Stomach (tissue), 9 donors: Measurements from ENCODE around the gene PTGDR. TPM values are rescaled to one million over a fixed set of nuclear protein-coding genes. Genes with fewer than 3 reads are reported as not detected.

Experiments
- DNase-seq, 2 donors: peaks; one replicate each; pipeline versions ENCODE4 v3.0.0 to v3.0.0-alpha.2; 2013 to 2019
- H3K27ac ChIP-seq, 5 donors: fragments of 200-600 bp in 4 of 5; sonication (generic) in 4 of 5; one replicate each; pipeline ENCODE4 v1.5.1; 2013 to 2019; ENCODE audit warnings: mild to moderate bottlenecking in 1 of 5, moderate library complexity in 1 of 5
- H3K27me3 ChIP-seq, 3 donors: fragments of 200-600 bp; sonication (generic); one replicate each; pipeline ENCODE4 v1.5.1; 2017 to 2019; ENCODE audit warnings: mixed run types in 1 of 3
- H3K36me3 ChIP-seq, 4 donors: fragments of 200-600 bp; sonication (generic); 1 replicate in 3 of 4; 2 replicates in 1 of 4; pipeline ENCODE4 v1.5.1; 2016 to 2019
- H3K4me1 ChIP-seq, 4 donors: fragments of 200-600 bp; sonication (generic); one replicate each; pipeline ENCODE4 v1.5.1; 2016 to 2019
- H3K4me3 ChIP-seq, 4 donors: fragments of 200-600 bp; sonication (generic) in 3 of 4; one replicate each; pipeline ENCODE4 v1.5.1; 2016 to 2019; ENCODE audit warnings: mild to moderate bottlenecking in 1 of 4
- H3K9me3 ChIP-seq, 4 donors: fragments of 200-600 bp; sonication (generic); one replicate each; pipeline ENCODE4 v1.5.1; 2016 to 2019
- CTCF ChIP-seq, 7 experiments: fragments of 450-650 bp in 4 of 7; fragments of 200-600 bp in 3 of 7; sonication (generic) in 3 of 7; IDR thresholded peaks; one replicate each; pipeline ENCODE4 v1.5.1; 2016 to 2019; ENCODE audit warnings: antibody characterized with exemption in 7 of 7, control low read depth in 2 of 7, mild to moderate bottlenecking in 1 of 7
- EP300 ChIP-seq: sonication (generic); formaldehyde crosslinking; IDR thresholded peaks from one replicate; pipeline ENCODE4 v1.6.1; 2017; ENCODE audit warnings: antibody characterized with exemption
- POLR2A ChIP-seq, 4 donors: fragments of 450-650 bp; IDR thresholded peaks; one replicate each; pipeline ENCODE4 v1.6.1; 2016; ENCODE audit warnings: antibody characterized with exemption in 4 of 4, control low read depth in 2 of 4, mild to moderate bottlenecking in 1 of 4, moderate library complexity in 1 of 4
- POLR2AphosphoS5 ChIP-seq, 3 donors: sonication (generic); formaldehyde crosslinking; IDR thresholded peaks; one replicate each; pipeline ENCODE4 v1.6.1; 2016; ENCODE audit warnings: antibody characterized with exemption in 3 of 3
- WGBS, 5 donors: extraction: QIAGEN DNeasy Blood & Tissue Kit in 3 of 5; methylation state at CpG; one replicate each; pipeline versions ENCODE4 v1.1.5 to v1.1.7; 2013 to 2018; 5-methylcytosine and 5-hydroxymethylcytosine counted together
- intact Hi-C: fragments of 100-400 bp; cut with DNase I; formaldehyde crosslinking; loops from one replicate; pipeline ENCODE4 v1.15.1; 2023; ENCODE audit warnings: low total_unique reads
- polyA plus RNA-seq, 3 donors: library from polyadenylated mRNA; stranded (reverse); fragments of 200-250 nt; gene quantifications; one replicate each; pipeline ENCODE4 v1.2.3, GENCODE V29; 2013
- total RNA-seq, 5 donors: library from RNA; depleted of rRNA; stranded (reverse); fragments of >200 nt; gene quantifications; one replicate each; pipeline versions ENCODE4 v1.1.0 to v1.2.3, GENCODE V29; 2014 to 2016
- donor health status: healthy with polysubstance abuse.
- donor health status: Bipolar disorder and iron deficiency.
- donor health status: healthy.

The PTGDR gene
- total and polyA plus RNA-seq, 8 donors, result 0.37 to 33.0 TPM; not detected in 6

- no peak for DNase-seq
- Histone ChIP-seq H3K9me3 (no peaks in the 10 kb centered on the region), H3K4me1 (no peaks in the 10 kb centered on the region), H3K27me3 (no peaks in the 10 kb centered on the region), H3K27ac (no peak overlapping the region), H3K36me3 (no peaks in the 10 kb centered on the region), H3K4me3 (no peak overlapping the region)
- WGBS, 5 donors, result 32 to 42% (median 36%) methylated on average over 3 of the region's 3 CpGs
- intact Hi-C loops, result no loop called here
- TF ChIP-seq POLR2AphosphoS5 (IDR thresholded peaks at IDR 0.05), result no peak
- no peak for TF ChIP-seq EP300
- TF ChIP-seq CTCF (IDR thresholded peaks at IDR 0.05), result no peak
- TF ChIP-seq POLR2A (IDR thresholded peaks at IDR 0.05), result no peak
Observed at GRCh38 chr14:52279408-52279807, 11.9 kb downstream of the PTGDR start.

GRCh38 chr14:52283099-52283498 lies 15.6 kb downstream of the PTGDR start:
- H3K27me3 ChIP-seq, result peaks cover 0 to 11% (median 0%) of the 10 kb centered on the region in 3 donors
- DNase-seq, result no peak
- H3K36me3 ChIP-seq, result no peaks in the 10 kb centered on the region
- 62 to 83% (median 68%) methylated on average over 2 of the region's 2 CpGs for WGBS, 5 donors
- H3K4me3 ChIP-seq, result no peak overlapping the region
- H3K4me1 ChIP-seq, result no peaks in the 10 kb centered on the region
- no peak overlapping the region for H3K27ac ChIP-seq
- TF ChIP-seq EP300, result no peak
- no peak for TF ChIP-seq POLR2A (IDR thresholded peaks at IDR 0.05)
- no peak for TF ChIP-seq POLR2AphosphoS5 (IDR thresholded peaks at IDR 0.05)
- TF ChIP-seq CTCF (IDR thresholded peaks at IDR 0.05), result no peak
- intact Hi-C loops, result no loop called here
- no peaks in the 10 kb centered on the region for H3K9me3 ChIP-seq

GRCh38 chr14:52286661-52287649 lies 19.5 kb downstream of the PTGDR start:
- no peak for DNase-seq
- Histone ChIP-seq H3K4me3 (no peak overlapping the region), H3K36me3 (no peaks in the 10 kb centered on the region), H3K27ac (no peak overlapping the region), H3K27me3 (peaks cover 0 to 11% (median 0%) of the 10 kb centered on the region in 3 donors), H3K4me1 (no peaks in the 10 kb centered on the region), H3K9me3 (no peaks in the 10 kb centered on the region)
- intact Hi-C loops, result no loop called here
- no peak for TF ChIP-seq POLR2AphosphoS5 (IDR thresholded peaks at IDR 0.05)
- no peak for TF ChIP-seq CTCF (IDR thresholded peaks at IDR 0.05)
- TF ChIP-seq EP300, result no peak
- no peak for TF ChIP-seq POLR2A (IDR thresholded peaks at IDR 0.05)
- 71 to 79% (median 79%) methylated on average over 4 of the region's 4 CpGs for WGBS, 5 donors

- intact Hi-C loops, result loop anchor here (5.0 kb wide), 1 partner anchor 176 kb away; no protein-coding TSS in a partner anchor
- peaks cover 0 to 8% (median 4%) of the 10 kb centered on the region in 4 donors for H3K4me1 ChIP-seq
- no peak for DNase-seq
Observed at GRCh38 chr14:52296378-52296777, 28.9 kb downstream of the PTGDR start.

More at GRCh38 chr14:52296378-52296777, 28.9 kb downstream of the PTGDR start:
- TF ChIP-seq EP300 (no peak), POLR2A (IDR thresholded peaks at IDR 0.05) (no peak), CTCF (IDR thresholded peaks at IDR 0.05) (no peak), POLR2AphosphoS5 (IDR thresholded peaks at IDR 0.05) (no peak)
- 85 to 95% (median 92%) methylated on average over 2 of the region's 2 CpGs for WGBS, 5 donors
- no peaks in the 10 kb centered on the region for H3K9me3 ChIP-seq
- no peaks in the 10 kb centered on the region for H3K36me3 ChIP-seq
- no peak overlapping the region for H3K27ac ChIP-seq
- no peak overlapping the region for H3K4me3 ChIP-seq
- no peaks in the 10 kb centered on the region for H3K27me3 ChIP-seq
